A673 (cell line): Measurements from ENCODE around the gene ZNF117. TPM values are rescaled to one million over a fixed set of nuclear protein-coding genes. Genes with fewer than 3 reads are reported as not detected.

Source experiments
- BruUV-seq: library from RNA; stranded (reverse); fragments of 400-500 nt; replicated peaks from 2 replicates; lab custom pipeline; 2021; lab: Mats Ljungman, UMichigan
- CTCF ChIA-PET: fragments of 300-600 bp; sonication (Branson Sonifier 250); formaldehyde crosslinking; loops from one replicate; lab custom pipeline; 2022; ENCODE audit warnings: antibody characterized with exemption; lab: Charles Lee
- POLR2A ChIA-PET: fragments of 300-600 bp; sonication (Branson Sonifier 250); formaldehyde crosslinking; loops from one replicate; lab custom pipeline; 2022; ENCODE audit warnings: antibody characterized with exemption; ENCODE audit not compliant: low non-redundant PET; lab: Charles Lee
- DNase-seq: peaks from one replicate; pipeline ENCODE4 v3.0.0-alpha.2; 2015; ENCODE audit warnings: low spot score
- H3K27ac ChIP-seq: fragments of 200-600 bp; sonication (generic); 2 replicates; pipeline ENCODE4 v1.5.1; 2016; ENCODE audit warnings: mixed run types, low read depth, mild to moderate bottlenecking, mixed read lengths, antibody characterized with exemption, low read length; ENCODE audit not compliant: poor library complexity, severe bottlenecking
- H3K27me3 ChIP-seq: fragments of 200-600 bp; sonication (generic); replicated peaks from 2 replicates; pipeline ENCODE4 v1.6.1; 2017; ENCODE audit warnings: mixed run types, low read depth, mild to moderate bottlenecking, mixed read lengths, antibody characterized with exemption, low read length; ENCODE audit not compliant: insufficient read depth, poor library complexity
- H3K36me3 ChIP-seq: fragments of 200-600 bp; sonication (generic); 2 replicates; pipeline ENCODE4 v1.6.1; 2016; ENCODE audit warnings: mixed run types, mild to moderate bottlenecking, mixed read lengths, antibody characterized with exemption, low read length; ENCODE audit not compliant: insufficient read depth, poor library complexity, severe bottlenecking
- H3K4me1 ChIP-seq: fragments of 200-600 bp; sonication (generic); 2 replicates; pipeline ENCODE4 v1.6.1; 2017; ENCODE audit warnings: mixed run types, mild to moderate bottlenecking, mixed read lengths, antibody characterized with exemption, low read length; ENCODE audit not compliant: insufficient read depth, poor library complexity, severe bottlenecking
- H3K4me3 ChIP-seq: fragments of 200-600 bp; sonication (generic); 2 replicates; pipeline ENCODE4 v1.5.1; 2016; ENCODE audit warnings: low read depth, mixed run types, mild to moderate bottlenecking, mixed read lengths, low read length; ENCODE audit not compliant: poor library complexity, severe bottlenecking
- H3K9me3 ChIP-seq: fragments of 200-600 bp; sonication (generic); 2 replicates; pipeline ENCODE4 v1.6.1; 2016; ENCODE audit warnings: mixed run types, low read depth, mild to moderate bottlenecking, mixed read lengths, antibody characterized with exemption, low read length; ENCODE audit not compliant: poor library complexity, severe bottlenecking
- EZH2 ChIP-seq: fragments of 200-600 bp; sonication (generic); IDR thresholded peaks from 2 replicates; pipeline ENCODE4 v1.6.1; 2017; ENCODE audit warnings: borderline replicate concordance, low read depth, mild to moderate bottlenecking, mixed read lengths, antibody characterized with exemption, low read length; ENCODE audit not compliant: poor library complexity, severe bottlenecking
- intact Hi-C: fragments of 100-400 bp; cut with micrococcal nuclease; formaldehyde crosslinking; loops from one replicate; pipeline ENCODE4 v1.10.0; 2022; ENCODE audit not compliant: unreplicated experiment
- total RNA-seq: library from RNA; stranded (reverse); gene quantifications from 2 replicates; pipeline ENCODE4 v1.2.3, GENCODE V29; 2021
- TF ChIP-seq, protein P1 (sequence below): fragments of 300-800, 200-600 bp; sonication (generic); conservative IDR thresholded peaks from 2 replicates; pipeline ENCODE4 v1.5.1; 2017; ENCODE audit warnings: low read depth, mild to moderate bottlenecking, antibody characterized with exemption, low read length, moderate library complexity, mixed read lengths

The ZNF117 gene
- total RNA-seq, 1 experiment from 2014 or later = 8.4 TPM

DNA sequence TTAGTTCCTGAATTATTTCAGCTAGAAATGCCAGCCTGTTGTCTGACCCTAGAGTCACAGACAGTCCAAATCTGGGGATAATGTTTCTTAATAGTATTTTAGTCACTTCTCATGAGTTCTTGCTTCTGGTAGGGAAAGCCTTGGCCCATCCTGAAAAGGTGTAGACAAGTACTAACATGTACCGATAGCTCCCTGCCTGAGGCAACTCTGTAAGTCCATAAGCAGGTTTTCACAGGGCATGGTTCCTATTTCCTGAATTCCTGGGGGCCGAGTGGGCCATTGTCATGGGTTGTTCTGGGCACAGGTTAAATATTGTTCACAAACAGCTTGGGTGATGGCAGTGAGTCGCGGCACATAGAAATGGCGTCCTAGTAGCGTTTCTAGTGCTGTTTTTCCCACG is 3.1 kb upstream of the ZNF117 start:
- BruUV-seq = no TSS peak
- no peaks in the 10 kb centered on the region for H3K27me3 ChIP-seq
- ChIA-PET CTCF (no interaction called here), POLR2A (no interaction called here)
- no peak overlapping the region for H3K27ac ChIP-seq
- no peaks in the 10 kb centered on the region for H3K4me1 ChIP-seq
- TF ChIP-seq, protein P1, sequence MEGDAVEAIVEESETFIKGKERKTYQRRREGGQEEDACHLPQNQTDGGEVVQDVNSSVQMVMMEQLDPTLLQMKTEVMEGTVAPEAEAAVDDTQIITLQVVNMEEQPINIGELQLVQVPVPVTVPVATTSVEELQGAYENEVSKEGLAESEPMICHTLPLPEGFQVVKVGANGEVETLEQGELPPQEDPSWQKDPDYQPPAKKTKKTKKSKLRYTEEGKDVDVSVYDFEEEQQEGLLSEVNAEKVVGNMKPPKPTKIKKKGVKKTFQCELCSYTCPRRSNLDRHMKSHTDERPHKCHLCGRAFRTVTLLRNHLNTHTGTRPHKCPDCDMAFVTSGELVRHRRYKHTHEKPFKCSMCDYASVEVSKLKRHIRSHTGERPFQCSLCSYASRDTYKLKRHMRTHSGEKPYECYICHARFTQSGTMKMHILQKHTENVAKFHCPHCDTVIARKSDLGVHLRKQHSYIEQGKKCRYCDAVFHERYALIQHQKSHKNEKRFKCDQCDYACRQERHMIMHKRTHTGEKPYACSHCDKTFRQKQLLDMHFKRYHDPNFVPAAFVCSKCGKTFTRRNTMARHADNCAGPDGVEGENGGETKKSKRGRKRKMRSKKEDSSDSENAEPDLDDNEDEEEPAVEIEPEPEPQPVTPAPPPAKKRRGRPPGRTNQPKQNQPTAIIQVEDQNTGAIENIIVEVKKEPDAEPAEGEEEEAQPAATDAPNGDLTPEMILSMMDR = no peak
- TF ChIP-seq EZH2 = no peak
- no peak for DNase-seq
- peaks cover 7% of the 10 kb centered on the region for H3K36me3 ChIP-seq
- intact Hi-C loops = no loop called here
- no peak overlapping the region for H3K4me3 ChIP-seq
- H3K9me3 ChIP-seq = peaks cover 12% of the 10 kb centered on the region

DNA sequence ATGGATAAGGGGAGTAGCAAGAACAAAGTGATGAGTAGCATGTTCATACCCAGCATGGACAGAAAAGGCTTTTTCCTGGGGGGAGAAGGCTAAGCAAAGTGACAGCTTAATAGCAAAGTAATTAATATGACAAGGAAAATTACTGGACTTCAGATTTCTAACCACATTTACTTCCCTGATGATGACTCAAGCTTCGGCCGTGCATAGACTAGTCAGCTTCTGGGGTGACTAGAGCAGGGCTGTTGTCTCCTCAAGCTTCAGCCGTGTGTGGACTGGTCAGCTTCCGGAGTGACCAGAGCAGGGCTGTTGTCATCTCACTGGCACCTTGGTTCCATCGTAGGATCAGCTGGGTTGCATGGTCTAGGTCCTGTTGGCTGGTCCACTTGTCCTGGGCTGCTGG is 2.1 kb upstream of the ZNF117 start:
- POLR2A ChIA-PET = no interaction called here
- peaks cover 7% of the 10 kb centered on the region for H3K9me3 ChIP-seq

DNA sequence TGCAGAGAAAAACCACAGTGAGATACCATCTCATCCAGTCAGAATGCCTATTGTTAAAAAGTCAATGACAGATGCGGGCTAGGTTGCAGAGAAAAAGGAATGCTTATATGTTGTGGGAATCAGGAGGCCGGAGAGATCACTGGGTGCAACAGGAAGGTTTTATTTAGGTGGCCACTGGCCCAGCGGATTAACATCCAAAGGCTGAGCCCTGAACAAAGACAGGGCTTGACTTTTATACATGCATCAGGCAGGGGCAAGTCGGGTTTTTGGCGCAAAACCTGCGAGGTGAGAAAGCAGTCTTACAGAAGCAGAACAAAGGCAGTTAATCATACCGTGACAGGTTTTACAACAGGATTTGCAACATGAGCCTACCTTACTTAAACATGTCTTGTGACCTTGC is 620 bp downstream of the ZNF117 start:
- BruUV-seq = no TSS peak
- Histone ChIP-seq H3K36me3 (peaks cover 4% of the 10 kb centered on the region), H3K4me1 (no peaks in the 10 kb centered on the region), H3K4me3 (no peak overlapping the region), H3K27me3 (no peaks in the 10 kb centered on the region), H3K27ac (no peak overlapping the region), H3K9me3 (peaks cover 7% of the 10 kb centered on the region)
- DNase-seq = no peak
- TF ChIP-seq, protein P1 = no peak
- no peak for TF ChIP-seq EZH2
- intact Hi-C loops = no loop called here
- ChIA-PET CTCF (no interaction called here), POLR2A (no interaction called here)

More for the DNA sequence above, 2.1 kb upstream of the ZNF117 start:
- no peak overlapping the region for H3K4me3 ChIP-seq
- H3K4me1 ChIP-seq = no peaks in the 10 kb centered on the region
- BruUV-seq = no TSS peak
- intact Hi-C loops = no loop called here
- TF ChIP-seq EZH2 = no peak
- TF ChIP-seq, protein P1 = no peak
- DNase-seq = no peak
- H3K27me3 ChIP-seq = no peaks in the 10 kb centered on the region
- CTCF ChIA-PET = no interaction called here
- H3K36me3 ChIP-seq = no peaks in the 10 kb centered on the region
- no peak overlapping the region for H3K27ac ChIP-seq
